ENCODE results near the gene VEGFA. TPM values are rescaled to one million over a fixed set of nuclear protein-coding genes. Genes with fewer than 3 reads are reported as not detected.

Gene VEGFA
- total RNA-seq, 1 donor from 2014 or later = 267 TPM

GRCh38 chr6:43740321-43740960 is 29.6 kb upstream of the VEGFA start:
- no peak overlapping the region for H3K4me3 Mint-ChIP-seq (ENCODE audit: low read depth)
- no peak for TF ChIP-seq CTCF (IDR thresholded peaks at IDR 0.05; ENCODE audit: unreplicated experiment)
- DNase-seq (ENCODE audit: low spot score, unreplicated experiment) = no peak
- H3K36me3 Mint-ChIP-seq (ENCODE audit: insufficient read depth) = no peaks in the 10 kb centered on the region
- no peak overlapping the region for H3K27ac Mint-ChIP-seq
- H3K4me1 Mint-ChIP-seq (ENCODE audit: low read depth) = peaks cover 24% of the 10 kb centered on the region
- H3K9me3 Mint-ChIP-seq (ENCODE audit: low read depth) = no peaks in the 10 kb centered on the region
- peaks cover 7% of the 10 kb centered on the region for H3K27me3 Mint-ChIP-seq

- H3K36me3 Mint-ChIP-seq (ENCODE audit: insufficient read depth) = no peaks in the 10 kb centered on the region
- H3K4me3 Mint-ChIP-seq (ENCODE audit: low read depth) = no peak overlapping the region
- TF ChIP-seq CTCF (IDR thresholded peaks at IDR 0.05; ENCODE audit: unreplicated experiment) = no peak
- H3K4me1 Mint-ChIP-seq (ENCODE audit: low read depth) = peaks cover 24% of the 10 kb centered on the region
- no peaks in the 10 kb centered on the region for H3K9me3 Mint-ChIP-seq (ENCODE audit: low read depth)
- H3K27me3 Mint-ChIP-seq = peaks cover 10% of the 10 kb centered on the region
- no peak overlapping the region for H3K27ac Mint-ChIP-seq
- DNase-seq (ENCODE audit: low spot score, unreplicated experiment) = no peak
Measured at GRCh38 chr6:43740961-43741764, 28.8 kb upstream of the VEGFA start.

- Mint-ChIP-seq H3K27me3 (peaks cover 13% of the 10 kb centered on the region), H3K36me3 (ENCODE audit: insufficient read depth) (no peaks in the 10 kb centered on the region), H3K4me1 (ENCODE audit: low read depth) (peaks cover 24% of the 10 kb centered on the region), H3K4me3 (ENCODE audit: low read depth) (no peak overlapping the region), H3K27ac (no peak overlapping the region), H3K9me3 (ENCODE audit: low read depth) (no peaks in the 10 kb centered on the region)
- DNase-seq (ENCODE audit: low spot score, unreplicated experiment) = no peak
- no peak for TF ChIP-seq CTCF (IDR thresholded peaks at IDR 0.05; ENCODE audit: unreplicated experiment)
Measured at GRCh38 chr6:43741829-43742228, 28.2 kb upstream of the VEGFA start.

GRCh38 chr6:43742285-43742684 is 27.7 kb upstream of the VEGFA start:
- DNase-seq (ENCODE audit: low spot score, unreplicated experiment) = no peak
- H3K27me3 Mint-ChIP-seq = peaks cover 13% of the 10 kb centered on the region
- peak overlapping the region; percentile 1 for H3K27ac Mint-ChIP-seq
- H3K4me3 Mint-ChIP-seq (ENCODE audit: low read depth) = no peak overlapping the region
- H3K9me3 Mint-ChIP-seq (ENCODE audit: low read depth) = no peaks in the 10 kb centered on the region
- H3K36me3 Mint-ChIP-seq (ENCODE audit: insufficient read depth) = no peaks in the 10 kb centered on the region
- TF ChIP-seq CTCF (IDR thresholded peaks at IDR 0.05; ENCODE audit: unreplicated experiment) = no peak
- peaks cover 24% of the 10 kb centered on the region for H3K4me1 Mint-ChIP-seq (ENCODE audit: low read depth)

- DNase-seq (ENCODE audit: low spot score, unreplicated experiment) = no peak
Measured at GRCh38 chr6:43742931-43743632, 26.9 kb upstream of the VEGFA start.

More at GRCh38 chr6:43742931-43743632, 26.9 kb upstream of the VEGFA start:
- Mint-ChIP-seq H3K9me3 (ENCODE audit: low read depth) (no peaks in the 10 kb centered on the region), H3K4me1 (ENCODE audit: low read depth) (peaks cover 24% of the 10 kb centered on the region), H3K27me3 (peaks cover 13% of the 10 kb centered on the region), H3K36me3 (ENCODE audit: insufficient read depth) (no peaks in the 10 kb centered on the region), H3K27ac (peak overlapping the region; percentile 54), H3K4me3 (ENCODE audit: low read depth) (no peak overlapping the region)
- TF ChIP-seq CTCF (IDR thresholded peaks at IDR 0.05; ENCODE audit: unreplicated experiment) = no peak
